HepG2 (cell line): ENCODE results near the gene ERF. TPM values are rescaled to one million over a fixed set of nuclear protein-coding genes. Genes with fewer than 3 reads are reported as not detected.

Source experiments
- CBFB ChIP-seq: sonication (generic); formaldehyde crosslinking; IDR thresholded peaks from 2 replicates; pipeline ENCODE4 v1.4.0; 2020; ENCODE audit warnings: missing genetic modification reagents
- CBX5 ChIP-seq: sonication (generic); formaldehyde crosslinking; IDR thresholded peaks from 2 replicates; pipeline ENCODE4 v1.4.0; 2020; ENCODE audit warnings: missing genetic modification reagents, borderline replicate concordance
- FIP1L1 ChIP-seq: fragments of 200-400 bp; formaldehyde crosslinking; IDR thresholded peaks from 2 replicates; pipeline ENCODE4 v1.6.1; 2018; ENCODE audit warnings: low read depth, mild to moderate bottlenecking, low read length, moderate library complexity, borderline replicate concordance; ENCODE audit not compliant: insufficient read depth
- HOXA7 ChIP-seq: sonication (generic); formaldehyde crosslinking; IDR thresholded peaks from 2 replicates; pipeline ENCODE4 v1.8.1; 2022; ENCODE audit warnings: mild to moderate bottlenecking, missing genetic modification reagents, moderate library complexity
- KLF12 ChIP-seq: sonication (generic); formaldehyde crosslinking; IDR thresholded peaks from 2 replicates; pipeline ENCODE4 v1.4.0; 2020; ENCODE audit warnings: missing genetic modification reagents, borderline replicate concordance
- NONO ChIP-seq, 2 experiments: fragments of 450-650 bp in 1 of 2; sonication (generic) in 1 of 2; formaldehyde crosslinking in 1 of 2; IDR thresholded peaks in 1 of 2; conservative IDR thresholded peaks in 1 of 2; 2 replicates each; pipeline versions ENCODE4 v1.6.1 to v1.8.0; 2017 to 2022; ENCODE audit warnings: mild to moderate bottlenecking in 1 of 2, missing genetic modification reagents in 1 of 2, moderate library complexity in 1 of 2
- NR2F2 ChIP-seq: IDR thresholded peaks from 2 replicates; pipeline ENCODE4 v1.6.1; 2012; ENCODE audit warnings: low read depth, inconsistent platforms, borderline replicate concordance
- PBX2 ChIP-seq: IDR thresholded peaks from 2 replicates; pipeline ENCODE4 v1.6.1; 2016; ENCODE audit warnings: control low read depth
- RAD51 ChIP-seq: fragments of 450-650 bp; IDR thresholded peaks from 2 replicates; pipeline ENCODE4 v1.6.1; 2016; ENCODE audit warnings: borderline replicate concordance
- SIX4 ChIP-seq: sonication (generic); formaldehyde crosslinking; IDR thresholded peaks from 2 replicates; pipeline ENCODE4 v1.4.0; 2020; ENCODE audit warnings: missing genetic modification reagents
- SP5 ChIP-seq: IDR thresholded peaks from 2 replicates; pipeline ENCODE4 v1.6.1; 2016; ENCODE audit warnings: low read depth, borderline replicate concordance
- TAF15 ChIP-seq: fragments of 200-400 bp; formaldehyde crosslinking; IDR thresholded peaks from one replicate; pipeline ENCODE4 v1.6.1; 2018; ENCODE audit warnings: mild to moderate bottlenecking, low read depth, low read length; ENCODE audit not compliant: poor library complexity, severe bottlenecking
- TCF7 ChIP-seq: sonication (generic); IDR thresholded peaks from 2 replicates; pipeline ENCODE4 v1.6.1; 2016; ENCODE audit warnings: antibody characterized with exemption, low read depth
- TFAP4 ChIP-seq: sonication (generic); IDR thresholded peaks from 2 replicates; pipeline ENCODE4 v1.6.1; 2016; ENCODE audit warnings: low read depth, borderline replicate concordance
- TRIM24 ChIP-seq: sonication (generic); formaldehyde crosslinking; IDR thresholded peaks from 2 replicates; pipeline ENCODE4 v1.8.0; 2022; ENCODE audit warnings: mild to moderate bottlenecking, missing genetic modification reagents
- YEATS4 ChIP-seq: sonication (generic); formaldehyde crosslinking; IDR thresholded peaks from 2 replicates; pipeline ENCODE4 v1.4.0; 2020; ENCODE audit warnings: missing genetic modification reagents, borderline replicate concordance
- ZBTB10 ChIP-seq: sonication (generic); formaldehyde crosslinking; IDR thresholded peaks from 2 replicates; pipeline ENCODE4 v1.4.0; 2020; ENCODE audit warnings: missing genetic modification reagents, borderline replicate concordance
- ZFX ChIP-seq: sonication (generic); formaldehyde crosslinking; IDR thresholded peaks from 2 replicates; pipeline ENCODE4 v1.4.0; 2020; ENCODE audit warnings: mild to moderate bottlenecking, low read depth, missing genetic modification reagents, moderate library complexity
- ZNF205 ChIP-seq: IDR thresholded peaks from 2 replicates; pipeline ENCODE4 v1.6.1; 2018; ENCODE audit warnings: missing biosample characterization, missing genetic modification reagents
- ZNF430 ChIP-seq: sonication (generic); formaldehyde crosslinking; IDR thresholded peaks from 2 replicates; pipeline ENCODE4 v1.9.0; 2021; ENCODE audit warnings: mild to moderate bottlenecking, missing genetic modification reagents
- ZNF460 ChIP-seq: sonication (generic); formaldehyde crosslinking; IDR thresholded peaks from 2 replicates; pipeline ENCODE4 v1.5.1; 2020; ENCODE audit warnings: missing genetic modification reagents, mild to moderate bottlenecking, borderline replicate concordance
- ZNF468 ChIP-seq: sonication (generic); formaldehyde crosslinking; IDR thresholded peaks from 2 replicates; pipeline ENCODE4 v1.8.0; 2022; ENCODE audit warnings: mild to moderate bottlenecking, moderate library complexity, missing genetic modification reagents
- ZNF563 ChIP-seq: sonication (generic); formaldehyde crosslinking; IDR thresholded peaks from 2 replicates; pipeline ENCODE4 v1.8.0; 2022; ENCODE audit warnings: mild to moderate bottlenecking, moderate library complexity, missing genetic modification reagents
- ZNF660 ChIP-seq: sonication (generic); formaldehyde crosslinking; IDR thresholded peaks from 2 replicates; pipeline ENCODE4 v1.5.1; 2020; ENCODE audit warnings: mild to moderate bottlenecking, low read depth, missing genetic modification reagents, borderline replicate concordance
- ZSCAN5A ChIP-seq: sonication (generic); formaldehyde crosslinking; IDR thresholded peaks from 2 replicates; pipeline ENCODE4 v1.8.0; 2022; ENCODE audit warnings: mild to moderate bottlenecking, missing genetic modification reagents, borderline replicate concordance
- polyA plus RNA-seq, 8 experiments: library from polyadenylated mRNA; depleted of rRNA in 3 of 8; stranded (reverse) in 7 of 8; unstranded in 1 of 8; fragments of >200 nt; fragmentation: Illumina TruSeq in 4 of 8; extraction: Trizol in 4 of 8; gene quantifications; 2 replicates each; pipeline versions ENCODE4 v1.2.1 to v1.2.3, GENCODE V29; 2011 to 2016; ENCODE audit warnings: low read depth in 4 of 8, missing spikeins in 1 of 8, mixed read lengths in 1 of 8; ENCODE audit not compliant: insufficient read depth in 1 of 8
- total RNA-seq, 5 experiments: library from RNA; depleted of rRNA; stranded (reverse); fragments of >200 nt; fragmentation: Illumina TruSeq; extraction: Trizol; gene quantifications; 2 replicates each; pipeline ENCODE4 v1.2.3, GENCODE V29; 2016; ENCODE audit warnings: low read depth in 1 of 5

Gene ERF
- total and polyA plus RNA-seq, 2 of the 13 experiments (the other 11 are each of a cell fraction or from before 2014, with no cell fraction given), result 67.1 to 69.9 TPM

- TF ChIP-seq ZBTB10 (no peak), TAF15 (no peak), SP5 (CRISPR knock-in tag) (peak; percentile 63), TFAP4 (no peak), ZNF660 (no peak), ZSCAN5A (CRISPR knock-in tag) (no peak), ZNF460 (CRISPR knock-in tag) (no peak), YEATS4 (no peak), KLF12 (no peak), ZNF430 (CRISPR knock-in tag) (peak; percentile 62; the same call in 1 of the 2 replicates), NR2F2 (no peak), PBX2 (CRISPR knock-in tag) (no peak), TRIM24 (CRISPR knock-in tag) (no peak), ZNF468 (CRISPR knock-in tag) (no peak), ZFX (CRISPR knock-in tag) (0 out of 2 replicates have a peak, but pooled peaks have one; percentile 65), HOXA7 (no peak), NONO (IDR thresholded peaks at IDR 0.05) (no peak), NONO (CRISPR knock-in tag; conservative IDR thresholded peaks at IDR 0.05) (no peak; the same call in 1 of the 2 replicates), TCF7 (no peak), SIX4 (no peak), RAD51 (no peak), FIP1L1 (no peak), CBX5 (CRISPR knock-in tag) (no peak), CBFB (CRISPR knock-in tag) (no peak), ZNF205 (no peak), ZNF563 (CRISPR knock-in tag) (no peak)
Measured at GRCh38 chr19:42281146-42281826, 26.4 kb upstream of the ERF start (continued).
